Stimulated activated CD4-positive, alpha-beta T cell treated with anti-CD3 and anti-CD28 coated beads, Interleukin-2, amount 100 ng/mL, for 48 hours (primary cell): ENCODE measurements around the gene NCOA5.

Experiments
- DNase-seq, 2 donors: peaks; one replicate each; pipeline ENCODE4 v3.0.0-alpha.2; 2020

NCOA5 gene

DNA sequence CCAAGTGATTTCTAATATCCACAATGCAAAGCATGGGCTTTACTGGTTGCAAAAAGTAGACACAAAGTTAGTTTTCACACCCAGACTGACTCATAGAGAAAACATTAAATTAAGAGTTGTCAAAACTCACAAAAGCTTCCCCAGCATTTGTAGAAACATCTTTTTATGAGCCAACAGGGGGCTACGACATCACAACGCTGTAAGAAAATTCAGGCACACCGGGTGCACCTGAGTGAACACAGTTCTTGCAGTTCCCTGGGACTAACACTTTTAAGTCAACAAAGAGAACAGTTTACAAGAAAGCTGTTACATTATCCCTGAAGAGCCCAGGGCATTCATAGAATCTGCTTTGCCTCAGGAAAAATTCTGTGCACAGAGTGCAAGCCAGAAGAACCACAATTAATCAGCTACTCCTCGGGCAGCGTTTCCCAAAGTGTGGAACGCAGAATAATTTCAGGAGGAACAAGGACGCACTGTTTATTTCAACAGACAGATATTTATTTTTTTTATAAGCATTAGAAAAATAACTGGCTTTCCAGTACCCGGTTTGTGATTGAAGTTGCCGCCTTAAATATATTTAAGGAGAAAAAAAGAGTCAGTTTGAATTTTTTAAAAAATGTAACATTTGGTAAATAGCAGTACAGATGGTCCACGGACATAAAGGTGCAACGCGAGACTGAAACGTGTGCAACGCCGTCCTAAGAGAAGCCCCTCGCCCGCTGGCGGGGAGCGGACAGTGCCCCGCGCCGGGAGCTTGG is 1.2 kb downstream of the NCOA5 start:
- DNase-seq: no peak

DNA sequence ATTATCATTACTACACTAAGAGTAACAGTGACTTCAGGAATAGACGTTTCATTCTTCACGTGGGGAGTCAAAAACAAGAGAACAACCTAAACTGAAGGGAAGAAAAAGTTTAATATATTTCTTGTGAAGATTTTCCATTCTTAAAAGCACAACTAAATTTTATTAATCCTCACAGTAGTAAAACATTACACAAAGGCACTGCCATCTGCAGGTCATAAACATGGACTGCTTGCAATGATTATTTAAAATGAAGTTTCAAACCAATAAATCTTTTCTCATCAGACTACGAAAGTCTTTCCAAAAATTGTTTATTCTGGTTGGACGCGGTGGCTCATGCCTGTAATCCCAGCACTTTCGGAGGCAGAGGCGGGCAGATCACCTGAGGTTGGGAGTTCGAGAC is 2.6 kb downstream of the NCOA5 start:
- no peak for DNase-seq

DNA sequence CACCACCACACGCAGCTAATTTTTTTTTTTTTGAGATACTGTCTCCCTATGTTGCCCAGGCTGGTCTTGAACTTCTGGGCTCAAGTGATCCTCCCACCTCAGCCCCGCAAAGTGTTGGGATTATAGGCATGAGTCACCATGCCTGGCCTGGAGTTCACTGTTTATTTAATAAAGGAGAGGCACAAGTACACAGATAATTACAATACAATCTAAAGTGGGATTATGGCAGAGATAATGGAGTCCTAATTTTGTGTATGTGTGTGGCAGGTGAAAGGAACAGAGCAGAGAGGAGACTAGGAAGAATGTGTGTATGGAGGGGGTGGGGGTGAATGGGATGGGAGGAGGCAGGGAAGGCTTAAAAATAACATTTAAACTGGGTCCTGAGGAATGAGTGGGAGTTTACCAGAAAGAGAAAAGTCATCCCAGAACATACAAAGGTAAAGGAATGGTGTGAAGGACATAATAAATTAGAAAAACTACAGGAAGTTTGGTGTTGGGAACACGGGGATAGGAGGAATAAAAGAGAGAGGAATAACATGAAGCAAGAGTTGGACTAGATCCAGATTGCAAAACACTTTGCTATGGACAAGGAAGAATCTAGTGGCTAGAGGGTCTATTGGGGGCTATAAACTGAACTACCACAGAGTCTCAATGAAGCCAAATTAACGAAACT is 4.4 kb downstream of the NCOA5 start:
- no peak for DNase-seq

DNA sequence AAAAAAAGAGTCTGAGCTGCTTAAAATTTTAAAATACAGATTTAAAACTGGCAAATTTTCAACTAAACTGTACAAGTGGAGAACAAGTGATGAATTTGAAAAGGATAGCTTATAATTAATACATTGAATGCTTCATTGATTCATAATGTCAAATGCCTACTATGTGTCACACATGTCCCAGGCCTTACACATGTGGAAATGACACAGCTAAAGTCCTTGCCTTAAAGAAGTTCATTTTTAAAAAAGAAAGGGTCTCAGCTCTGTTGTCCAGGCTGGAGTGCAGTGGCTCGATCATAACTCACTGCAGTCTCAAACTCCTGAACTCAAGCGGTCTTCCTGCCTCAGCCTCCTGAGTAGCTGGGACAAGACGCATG is 5.0 kb downstream of the NCOA5 start:
- no peak for DNase-seq

DNA sequence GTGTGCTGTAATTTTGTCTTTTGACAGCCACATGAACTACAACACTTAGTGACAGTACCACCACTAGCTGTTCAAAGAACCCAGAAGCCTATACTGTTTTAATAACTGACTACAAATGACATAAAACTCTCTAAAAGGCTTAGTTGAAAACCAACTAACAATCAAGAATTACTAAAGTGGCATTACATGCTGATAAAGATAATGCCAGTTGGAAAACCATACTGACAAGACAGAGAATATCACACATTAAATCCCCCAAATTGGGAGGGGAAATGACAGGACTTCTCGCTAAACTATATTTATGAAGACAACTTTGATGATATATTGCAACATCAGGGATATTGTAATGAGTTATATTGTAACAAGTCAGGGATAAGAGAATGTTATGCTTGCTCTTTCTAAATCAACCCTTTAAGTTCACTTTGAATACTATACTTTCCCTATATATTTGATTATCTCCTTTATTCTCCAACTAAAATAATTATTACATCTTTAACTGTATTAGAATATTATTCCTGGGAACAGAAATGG is 6.2 kb downstream of the NCOA5 start:
- no peak for DNase-seq

DNA sequence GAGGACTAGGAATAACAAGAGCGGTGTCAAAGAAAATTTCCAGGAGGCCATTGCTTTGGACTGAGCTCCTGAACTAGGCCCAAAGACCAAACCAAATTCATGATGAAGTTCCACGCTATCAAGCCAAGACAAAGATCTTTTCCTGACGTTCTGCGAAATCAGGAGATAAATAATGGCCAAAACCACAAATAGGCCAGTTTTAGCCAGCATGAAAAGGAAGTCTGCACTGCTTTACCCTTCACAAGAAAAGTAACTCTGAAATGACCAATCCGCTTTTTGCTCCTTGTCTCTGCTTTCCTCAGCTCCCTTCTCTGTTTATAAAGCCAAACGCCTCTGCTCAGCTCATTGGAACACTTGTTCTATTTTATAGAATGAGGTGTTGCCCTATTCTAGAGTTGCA is 6.7 kb downstream of the NCOA5 start:
- DNase-seq: no peak

DNA sequence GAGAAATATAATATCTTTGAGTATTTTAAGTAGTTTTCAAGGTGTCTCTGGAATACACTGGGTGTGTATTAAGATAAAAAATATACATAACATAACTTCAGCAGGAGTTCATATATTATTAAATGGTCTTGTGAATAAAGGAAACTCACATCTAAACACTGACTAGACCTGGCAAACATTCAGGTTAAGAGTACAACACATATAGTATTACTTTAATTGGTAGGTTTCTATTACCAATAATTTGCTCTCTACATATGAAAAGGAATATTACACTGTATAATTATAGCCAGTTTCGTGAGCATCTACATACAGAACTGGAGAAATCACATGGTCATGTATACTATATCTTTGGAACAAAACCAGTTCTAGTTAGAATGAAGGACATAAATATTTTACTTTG is 8.7 kb downstream of the NCOA5 start:
- DNase-seq: no peak

DNA sequence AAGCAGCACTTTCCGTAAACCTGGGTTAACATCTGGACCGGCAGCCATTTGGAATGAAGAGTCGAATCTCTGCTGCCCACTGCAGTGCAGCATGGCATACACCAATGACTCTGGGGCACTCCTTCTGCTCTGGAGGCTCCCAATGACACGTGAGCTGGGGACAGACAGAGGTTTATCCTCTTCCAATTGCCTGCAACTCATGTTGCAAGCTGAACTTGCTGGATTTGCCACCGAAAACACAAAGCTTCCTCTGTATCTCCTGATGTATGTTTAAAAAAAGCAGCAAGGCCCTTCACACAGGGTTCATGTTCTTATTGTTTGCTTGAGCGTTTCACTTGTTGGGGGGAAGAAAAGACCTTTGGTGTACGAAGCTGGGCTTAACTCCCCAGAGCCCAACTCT is 10.8 kb downstream of the NCOA5 start:
- no peak for DNase-seq

DNA sequence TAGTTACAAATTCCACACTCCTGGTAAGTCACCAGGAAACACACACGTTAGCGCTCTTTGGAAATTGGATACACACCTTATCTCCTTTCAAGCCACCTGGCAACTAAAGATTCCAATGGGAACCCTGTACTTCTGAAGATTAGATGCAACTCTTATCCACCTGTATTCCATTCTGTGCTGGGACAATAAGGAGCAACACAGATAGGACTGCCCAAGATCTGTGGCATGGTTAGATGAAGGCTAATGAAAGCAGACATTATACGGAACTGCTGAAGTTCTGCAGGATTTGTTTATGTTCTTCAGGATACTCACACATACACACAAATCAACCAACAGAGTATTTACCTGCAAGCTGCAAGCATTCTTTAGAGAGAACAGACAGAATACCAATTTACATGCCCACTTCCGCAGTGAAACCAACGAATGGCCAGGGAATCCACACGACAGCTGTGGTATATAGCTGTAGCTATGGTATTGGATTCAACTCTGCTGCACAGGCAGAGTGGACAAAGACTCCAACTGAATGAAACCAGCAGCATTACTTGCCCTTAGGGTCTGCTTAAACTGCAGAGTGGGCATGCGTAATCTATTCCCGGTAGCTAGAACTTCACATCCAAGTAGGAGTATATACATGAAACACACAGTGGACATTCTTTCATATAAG is 12.0 kb downstream of the NCOA5 start:
- no peak for DNase-seq

DNA sequence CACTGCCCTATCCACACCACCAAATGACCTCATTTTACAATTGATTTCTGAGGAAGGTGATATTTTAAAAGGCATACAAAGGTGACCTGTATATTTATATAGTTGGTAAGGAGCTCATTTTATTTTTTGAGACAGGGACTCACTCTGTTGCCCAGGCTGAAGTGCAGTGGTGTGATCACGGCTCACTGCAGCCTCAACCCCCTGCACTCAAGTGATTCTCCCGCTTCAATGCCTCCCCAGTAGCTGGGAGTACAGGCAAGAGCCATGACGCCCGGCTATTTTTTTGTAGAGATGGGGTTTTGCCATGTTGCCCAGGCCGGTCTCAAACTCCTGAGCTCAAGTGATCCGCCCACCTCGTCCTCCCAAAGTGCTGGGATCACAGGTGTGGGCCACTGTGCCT is 13.0 kb downstream of the NCOA5 start:
- DNase-seq: no peak

DNA sequence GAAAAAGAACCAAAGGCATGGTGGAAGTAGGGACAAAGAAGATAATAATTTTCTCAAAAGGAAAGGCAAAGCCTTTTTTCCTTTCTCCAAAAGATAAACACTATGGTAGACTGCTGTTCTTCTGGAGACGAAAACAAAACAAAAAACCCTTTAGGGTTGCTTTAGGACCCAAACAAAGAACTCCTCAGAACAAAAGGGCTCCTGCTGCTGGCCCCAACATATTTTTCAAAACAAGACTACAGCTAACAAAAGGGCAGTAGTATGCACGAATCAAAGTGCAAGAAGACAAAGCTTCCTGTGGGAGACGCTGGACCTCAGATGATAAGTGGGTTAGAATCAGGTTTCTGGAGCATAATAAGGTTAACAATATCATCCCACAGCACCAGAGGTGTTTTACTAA is 15.8 kb downstream of the NCOA5 start:
- DNase-seq: no peak

DNA sequence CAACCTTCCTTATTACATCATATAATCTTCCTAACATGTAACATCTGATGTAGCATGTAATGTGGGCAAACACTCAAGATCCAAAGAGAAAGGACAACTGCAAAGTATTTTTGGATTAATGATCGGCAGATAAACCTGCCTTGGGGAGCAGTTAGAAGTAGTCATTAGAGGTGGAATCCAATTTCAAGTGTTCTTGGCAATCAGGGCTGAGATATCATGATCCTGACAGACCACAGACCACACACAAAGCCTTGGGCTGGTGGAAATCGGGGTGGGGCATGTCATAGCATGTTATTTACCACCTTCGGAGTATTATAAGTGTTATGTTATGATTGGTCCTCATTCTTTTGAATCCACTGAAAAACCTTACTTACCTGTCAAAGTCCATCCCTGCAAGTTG is 16.3 kb downstream of the NCOA5 start:
- no peak for DNase-seq

DNA sequence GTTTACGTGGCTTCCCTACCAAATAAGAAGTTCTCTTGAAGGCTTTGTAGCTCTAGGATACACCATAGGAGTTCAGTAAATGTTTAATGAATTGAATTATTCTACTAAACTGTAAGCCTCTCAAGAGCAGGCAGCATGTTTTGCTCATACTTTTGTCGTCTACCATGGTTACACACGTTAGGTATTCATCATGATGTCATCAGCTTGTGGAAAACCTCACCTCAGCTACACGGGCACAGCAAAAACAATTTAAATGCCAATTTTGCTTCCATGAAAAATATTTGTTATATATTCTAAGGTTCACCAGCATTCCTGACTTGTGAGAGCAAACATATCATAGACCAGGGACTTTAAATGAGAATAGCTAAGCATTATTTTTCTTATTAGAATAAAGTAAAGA is 16.7 kb downstream of the NCOA5 start:
- DNase-seq: no peak

DNA sequence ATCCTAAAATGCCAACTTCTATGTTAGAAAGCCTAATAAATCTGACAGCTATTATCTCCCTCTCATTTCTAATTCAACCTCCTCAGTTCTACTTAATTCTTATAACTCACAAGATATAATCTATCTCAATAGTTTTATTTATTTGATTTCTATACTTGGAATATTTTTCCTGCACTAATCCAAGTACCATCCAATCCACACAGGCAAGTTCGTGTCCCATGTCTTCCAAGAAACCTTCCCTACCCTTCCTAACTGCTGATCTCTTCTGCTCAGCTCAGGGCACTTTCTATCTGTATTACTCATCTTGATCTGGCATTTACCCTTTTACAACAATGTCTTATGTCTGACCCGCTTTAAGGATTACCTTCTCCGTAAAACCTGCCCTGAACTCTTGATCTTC is 18.2 kb downstream of the NCOA5 start:
- DNase-seq: no peak

DNA sequence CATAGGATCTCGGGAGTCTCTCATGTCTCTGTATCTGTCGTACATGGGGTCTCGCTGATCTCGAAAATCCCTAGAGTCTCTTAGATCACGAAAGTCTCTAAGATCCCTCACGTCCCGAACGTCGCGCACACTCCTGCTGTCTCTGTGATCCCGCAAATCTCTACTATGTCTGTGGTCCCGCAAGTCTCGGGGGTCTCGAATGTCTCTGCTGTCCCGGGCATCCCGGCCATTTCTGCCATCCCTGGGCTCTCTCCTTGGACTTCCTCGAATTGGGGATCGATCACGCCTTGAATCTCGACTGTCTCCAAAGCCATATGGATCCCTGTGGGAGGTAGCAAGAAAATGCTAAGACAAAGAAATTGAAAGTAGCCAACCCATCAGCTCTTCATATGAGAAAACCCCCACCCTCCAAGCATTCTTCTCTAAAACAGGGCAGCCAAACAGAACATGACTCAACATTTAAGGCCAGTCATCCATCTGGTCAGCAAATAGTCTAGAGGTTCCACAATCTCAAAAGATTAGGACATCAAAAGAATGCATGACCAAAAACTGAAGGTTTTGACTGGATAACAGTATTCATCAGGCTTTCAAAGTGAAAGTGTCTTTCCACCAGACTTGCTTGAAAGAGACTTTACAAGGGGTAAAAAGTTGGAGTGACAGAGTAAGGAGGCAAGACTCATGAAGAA is 19.4 kb downstream of the NCOA5 start:
- DNase-seq: no peak

DNA sequence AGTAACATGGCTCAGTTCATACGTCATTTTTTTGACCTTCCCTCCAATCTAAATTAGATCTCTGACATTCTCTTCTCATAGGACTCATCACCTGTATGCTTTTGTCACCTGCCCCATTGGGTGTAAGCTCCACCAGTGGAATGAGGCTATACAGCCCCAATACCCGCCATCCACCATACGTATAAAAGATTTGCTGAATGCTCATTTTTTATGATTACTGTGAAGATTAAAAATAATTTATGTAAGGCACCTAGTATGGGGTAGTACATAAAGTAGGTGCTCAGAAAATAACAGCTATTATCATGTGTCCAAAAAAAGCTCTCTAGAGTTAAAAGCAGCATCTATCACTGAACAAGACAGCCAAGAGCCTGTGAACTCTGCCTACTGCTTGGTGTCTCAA is 24.1 kb downstream of the NCOA5 start:
- no peak for DNase-seq

DNA sequence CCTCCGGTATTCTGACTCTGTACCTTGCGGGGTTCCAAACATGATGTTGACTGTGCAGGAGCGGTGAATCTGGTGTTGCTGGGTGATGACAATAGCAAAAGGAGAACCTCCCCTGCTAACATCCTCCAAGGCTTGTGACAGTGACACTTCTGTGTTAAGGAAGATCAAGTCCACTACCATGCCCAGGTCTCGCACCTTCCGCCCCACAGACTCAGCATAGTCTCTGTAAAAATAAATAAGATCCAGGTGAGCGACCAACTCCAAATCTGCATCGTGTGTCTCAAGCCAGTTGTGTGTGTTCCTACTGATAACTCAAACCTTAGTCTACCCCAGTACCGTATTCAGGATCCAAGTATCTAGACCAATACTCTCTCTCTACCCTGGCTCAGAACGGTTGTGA is 24.8 kb downstream of the NCOA5 start:
- DNase-seq: no peak

DNA sequence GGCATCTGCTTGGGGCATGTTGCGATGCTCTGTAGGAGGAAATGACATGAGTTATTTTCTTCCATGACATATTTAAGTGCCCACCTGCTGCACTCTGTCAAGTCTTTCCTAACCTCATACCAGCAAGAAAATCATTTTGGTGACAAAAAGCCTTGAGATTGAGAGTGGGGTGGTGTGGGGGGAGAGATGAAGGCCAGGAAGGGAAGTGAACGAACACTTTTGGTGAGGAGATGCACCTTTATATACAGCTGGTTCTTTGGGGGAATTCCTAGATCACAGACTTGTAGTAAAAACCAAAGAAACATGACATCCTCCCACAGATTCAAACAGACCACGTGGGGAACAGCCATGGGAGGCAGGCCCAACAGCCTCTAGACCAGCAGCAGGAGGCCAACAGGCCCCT is 26.1 kb downstream of the NCOA5 start:
- no peak for DNase-seq

DNA sequence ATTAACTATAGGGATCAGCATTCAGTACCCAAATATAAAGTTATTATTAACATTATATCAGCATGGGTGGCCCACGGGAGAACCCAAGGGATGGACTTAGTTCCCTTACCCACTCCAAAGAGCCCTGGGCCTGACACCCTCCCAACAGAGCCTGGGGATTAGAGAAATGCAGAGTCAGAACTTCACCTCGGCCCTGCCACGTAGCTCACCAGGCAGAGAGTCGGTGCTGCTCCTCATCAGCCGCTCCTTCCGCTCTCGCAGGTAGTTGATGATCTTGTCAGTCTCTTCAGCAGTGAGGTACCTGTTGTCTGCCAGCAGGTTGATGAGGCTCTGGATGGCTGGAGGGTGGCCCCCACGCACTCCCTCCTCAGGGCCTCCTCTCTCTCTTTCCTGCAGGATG is 26.6 kb downstream of the NCOA5 start:
- DNase-seq: no peak

DNA sequence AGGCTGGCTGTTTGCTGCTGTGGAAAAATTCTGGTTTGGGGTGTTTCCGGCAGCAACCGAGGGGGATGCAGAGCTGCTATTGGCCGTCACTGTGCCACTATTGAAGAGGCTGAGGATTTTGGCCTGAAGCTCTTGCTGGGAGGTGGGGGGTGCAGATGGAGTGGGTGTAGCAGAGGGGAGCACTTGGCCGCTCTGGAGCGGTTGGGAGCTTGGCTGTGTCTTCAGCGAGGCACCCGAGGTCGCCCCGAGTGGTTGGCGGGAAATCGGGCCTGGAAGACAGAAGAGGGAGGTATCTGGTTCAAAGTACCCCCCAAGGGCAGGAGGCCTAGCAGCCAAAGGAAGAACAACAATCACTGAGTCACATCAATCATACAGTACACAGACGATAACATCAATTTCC is 27.1 kb downstream of the NCOA5 start:
- no peak for DNase-seq

DNA sequence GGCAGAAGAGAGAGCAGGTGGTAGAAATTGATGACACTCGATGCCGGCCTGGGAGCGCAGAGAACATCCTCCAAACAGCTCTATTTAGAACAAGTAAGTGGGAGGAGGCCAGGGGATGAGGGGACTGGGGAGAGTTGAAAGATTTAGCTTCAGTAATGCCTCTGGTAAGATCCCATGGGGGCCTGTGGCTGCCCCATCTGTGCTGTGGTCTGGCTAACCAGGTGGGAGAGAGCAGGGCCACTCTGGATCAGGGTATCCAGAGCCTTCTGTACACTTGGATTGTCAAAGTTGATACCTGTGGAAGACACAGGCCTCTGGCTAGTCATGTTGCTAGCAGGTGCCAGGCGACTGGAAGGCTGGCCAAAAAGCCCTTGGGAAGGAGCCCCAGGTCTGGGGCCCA is 27.6 kb downstream of the NCOA5 start:
- DNase-seq: no peak

DNA sequence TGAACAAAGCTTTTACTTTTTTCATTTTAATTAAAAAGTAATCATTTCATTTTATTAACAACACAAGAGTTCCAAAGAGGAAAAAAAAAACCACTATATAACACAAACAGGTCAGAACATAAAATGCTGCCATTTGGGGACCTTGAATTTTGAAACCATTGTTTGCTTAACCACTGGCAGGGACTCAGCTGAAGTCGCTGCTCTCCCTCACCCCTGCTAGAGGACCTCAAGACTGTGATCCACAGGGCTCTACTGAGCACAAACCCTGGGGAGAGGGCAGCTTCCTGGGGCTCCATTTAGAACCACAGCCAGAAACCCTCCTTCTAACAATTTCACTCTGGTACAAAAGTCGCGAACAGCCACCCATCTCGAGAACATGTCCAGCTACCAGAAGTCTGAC is 28.8 kb downstream of the NCOA5 start:
- DNase-seq: no peak

DNA sequence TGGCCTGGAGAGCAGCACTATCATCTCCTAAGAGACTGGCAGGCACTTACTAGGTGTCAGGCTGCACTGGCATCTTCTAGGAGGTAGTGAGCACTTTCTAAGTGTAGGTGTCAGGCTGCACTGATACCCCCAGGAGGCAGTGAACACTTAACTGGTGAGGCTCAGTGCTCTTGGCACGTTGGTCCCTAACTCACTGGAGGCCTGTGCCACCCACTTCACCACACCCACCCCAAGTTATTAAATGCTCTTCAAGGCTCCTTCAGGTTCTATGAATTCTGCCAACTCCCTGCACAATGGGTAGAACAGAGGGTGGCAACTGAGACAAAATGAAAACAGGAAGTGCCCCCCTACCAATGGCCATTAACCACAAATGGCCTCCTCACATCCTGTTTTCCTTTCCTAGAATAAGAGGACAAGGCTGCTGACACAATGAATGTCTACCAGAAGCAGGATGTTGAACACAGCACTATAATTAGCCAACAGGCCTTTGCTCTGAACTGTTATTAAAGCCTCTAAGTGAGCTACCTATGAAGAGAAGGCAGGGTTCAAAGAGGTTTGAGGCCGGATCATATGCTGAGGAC is 29.4 kb downstream of the NCOA5 start:
- no peak for DNase-seq
